Effector memory CD4-positive, alpha-beta T cell (primary cell): Measurements from ENCODE around the gene LYST.

ENCODE experiments used
- DNase-seq, 3 donors: peaks; one replicate each; pipeline ENCODE4 v3.0.0-alpha.2; 2020
- H3K27ac ChIP-seq: 2 replicates; pipeline ENCODE4 v1.7.0; 2013; ENCODE audit warnings: mild to moderate bottlenecking, low read length, moderate library complexity; ENCODE audit not compliant: insufficient read depth, poor library complexity, severe bottlenecking
- H3K27me3 ChIP-seq: replicated peaks from 2 replicates; pipeline ENCODE4 v1.7.0; 2013; ENCODE audit warnings: mild to moderate bottlenecking, low read length; ENCODE audit not compliant: insufficient read depth, control insufficient read depth, poor library complexity, severe bottlenecking
- H3K36me3 ChIP-seq: 2 replicates; pipeline ENCODE4 v1.7.0; 2013; ENCODE audit warnings: mild to moderate bottlenecking, low read length, moderate library complexity; ENCODE audit not compliant: control insufficient read depth, insufficient read depth
- H3K4me1 ChIP-seq: 2 replicates; pipeline ENCODE4 v1.7.0; 2013; ENCODE audit warnings: low read length, mild to moderate bottlenecking; ENCODE audit not compliant: control insufficient read depth, insufficient read depth, poor library complexity, severe bottlenecking
- H3K4me3 ChIP-seq: 2 replicates; pipeline ENCODE4 v1.7.0; 2013; ENCODE audit warnings: low read length, low read depth, mild to moderate bottlenecking; ENCODE audit not compliant: insufficient read depth, poor library complexity, severe bottlenecking
- H3K9me3 ChIP-seq: 2 replicates; pipeline ENCODE4 v1.7.0; 2013; ENCODE audit warnings: mild to moderate bottlenecking, low read length, moderate library complexity; ENCODE audit not compliant: control insufficient read depth

LYST gene

GRCh38 chr1:235783148-235783776 is 83.4 kb downstream of the LYST start:
- Histone ChIP-seq H3K27ac (no peak overlapping the region), H3K27me3 (no peaks in the 10 kb centered on the region), H3K4me1 (no peaks in the 10 kb centered on the region), H3K9me3 (no peaks in the 10 kb centered on the region), H3K4me3 (no peak overlapping the region), H3K36me3 (peaks cover 5% of the 10 kb centered on the region)
- DNase-seq = no peak

- no peak overlapping the region for H3K4me3 ChIP-seq
- H3K36me3 ChIP-seq = peaks cover 5% of the 10 kb centered on the region
- DNase-seq = no peak
- no peak overlapping the region for H3K27ac ChIP-seq
- H3K27me3 ChIP-seq = no peaks in the 10 kb centered on the region
- no peaks in the 10 kb centered on the region for H3K4me1 ChIP-seq
- no peaks in the 10 kb centered on the region for H3K9me3 ChIP-seq
These were observed 84.1 kb downstream of the LYST start for GRCh38 chr1:235782601-235783000.

GRCh38 chr1:235781807-235782206 is 84.9 kb downstream of the LYST start:
- Histone ChIP-seq H3K4me3 (no peak overlapping the region), H3K27me3 (no peaks in the 10 kb centered on the region), H3K9me3 (no peaks in the 10 kb centered on the region), H3K27ac (no peak overlapping the region), H3K36me3 (peaks cover 5% of the 10 kb centered on the region), H3K4me1 (no peaks in the 10 kb centered on the region)
- no peak for DNase-seq

GRCh38 chr1:235779770-235780169 is 86.9 kb downstream of the LYST start:
- Histone ChIP-seq H3K9me3 (no peaks in the 10 kb centered on the region), H3K4me1 (no peaks in the 10 kb centered on the region), H3K36me3 (no peaks in the 10 kb centered on the region), H3K27me3 (no peaks in the 10 kb centered on the region), H3K27ac (no peak overlapping the region), H3K4me3 (no peak overlapping the region)
- DNase-seq = no peak

GRCh38 chr1:235776396-235776795 is 90.3 kb downstream of the LYST start:
- Histone ChIP-seq H3K9me3 (no peaks in the 10 kb centered on the region), H3K4me1 (no peaks in the 10 kb centered on the region), H3K27ac (no peak overlapping the region), H3K27me3 (no peaks in the 10 kb centered on the region), H3K36me3 (peaks cover 6% of the 10 kb centered on the region), H3K4me3 (no peak overlapping the region)
- no peak for DNase-seq

GRCh38 chr1:235775246-235775860 is 91.4 kb downstream of the LYST start:
- Histone ChIP-seq H3K4me1 (no peaks in the 10 kb centered on the region), H3K4me3 (no peak overlapping the region), H3K9me3 (no peaks in the 10 kb centered on the region), H3K27me3 (no peaks in the 10 kb centered on the region), H3K27ac (no peak overlapping the region), H3K36me3 (peaks cover 6% of the 10 kb centered on the region)
- no peak for DNase-seq

- no peak overlapping the region for H3K27ac ChIP-seq
- no peak for DNase-seq
- H3K36me3 ChIP-seq = no peaks in the 10 kb centered on the region
- no peaks in the 10 kb centered on the region for H3K27me3 ChIP-seq
- H3K4me1 ChIP-seq = no peaks in the 10 kb centered on the region
- H3K9me3 ChIP-seq = no peaks in the 10 kb centered on the region
- H3K4me3 ChIP-seq = no peak overlapping the region
These were observed 98.9 kb downstream of the LYST start for GRCh38 chr1:235767795-235768194.

GRCh38 chr1:235766794-235767285 is 99.9 kb downstream of the LYST start:
- Histone ChIP-seq H3K27ac (no peak overlapping the region), H3K4me1 (no peaks in the 10 kb centered on the region)
- DNase-seq = no peak

GRCh38 chr1:235763962-235764361 is 102.7 kb downstream of the LYST start:
- Histone ChIP-seq H3K4me1 (no peaks in the 10 kb centered on the region), H3K4me3 (no peak overlapping the region), H3K27me3 (no peaks in the 10 kb centered on the region), H3K27ac (no peak overlapping the region), H3K9me3 (no peaks in the 10 kb centered on the region), H3K36me3 (no peaks in the 10 kb centered on the region)
- DNase-seq = no peak

More at GRCh38 chr1:235766794-235767285, 99.9 kb downstream of the LYST start:
- Histone ChIP-seq H3K36me3 (no peaks in the 10 kb centered on the region), H3K27me3 (no peaks in the 10 kb centered on the region), H3K4me3 (no peak overlapping the region), H3K9me3 (no peaks in the 10 kb centered on the region)

- no peaks in the 10 kb centered on the region for H3K9me3 ChIP-seq
- H3K27me3 ChIP-seq = no peaks in the 10 kb centered on the region
- H3K27ac ChIP-seq = no peak overlapping the region
- H3K4me1 ChIP-seq = no peaks in the 10 kb centered on the region
- no peak overlapping the region for H3K4me3 ChIP-seq
- H3K36me3 ChIP-seq = no peaks in the 10 kb centered on the region
- DNase-seq = no peak
These were observed 107.4 kb downstream of the LYST start for GRCh38 chr1:235759336-235759735.
